Gastroesophageal sphincter (tissue), 4 donors: ENCODE data around the gene MAP1LC3A. TPM values are rescaled to one million over a fixed set of nuclear protein-coding genes. Genes with fewer than 3 reads are reported as not detected.

Source experiments
- ATAC-seq: fragments of 150-250 bp; one replicate; pipeline ENCODE4 v1.9.1; 2016; ENCODE audit warnings: mild to moderate bottlenecking, moderate library complexity
- H3K27ac ChIP-seq, 4 donors: fragments of 200-600 bp; sonication (generic) in 3 of 4; 1 replicate in 3 of 4; 2 replicates in 1 of 4; pipeline ENCODE4 v1.5.1; 2016 to 2019
- H3K27me3 ChIP-seq: fragments of 200-600 bp; sonication (generic); one replicate; pipeline ENCODE4 v1.5.1; 2019
- H3K36me3 ChIP-seq, 2 donors: fragments of 200-600 bp; sonication (generic); one replicate each; pipeline ENCODE4 v1.5.1; 2019; ENCODE audit warnings: control low read depth in 1 of 2
- H3K4me1 ChIP-seq, 3 donors: fragments of 200-600 bp; sonication (generic); 1 replicate in 2 of 3; 2 replicates in 1 of 3; pipeline ENCODE4 v1.5.1; 2016 to 2019; ENCODE audit warnings: control low read depth in 2 of 3
- H3K4me3 ChIP-seq, 2 donors: fragments of 200-600 bp; sonication (generic); one replicate each; pipeline ENCODE4 v1.5.1; 2019; ENCODE audit warnings: mild to moderate bottlenecking in 1 of 2, moderate library complexity in 1 of 2
- H3K9me3 ChIP-seq, 3 donors: fragments of 200-600 bp; sonication (generic); one replicate each; pipeline ENCODE4 v1.5.1; 2017 to 2019; ENCODE audit warnings: control low read depth in 2 of 3
- EP300 ChIP-seq: sonication (generic); formaldehyde crosslinking; IDR thresholded peaks from one replicate; pipeline ENCODE4 v1.6.1; 2017; ENCODE audit warnings: antibody characterized with exemption, mild to moderate bottlenecking
- POLR2A ChIP-seq, 2 donors: fragments of 450-650 bp; IDR thresholded peaks; one replicate each; pipeline ENCODE4 v1.6.1; 2017; ENCODE audit warnings: antibody characterized with exemption in 2 of 2, mild to moderate bottlenecking in 2 of 2, moderate library complexity in 1 of 2
- POLR2AphosphoS5 ChIP-seq: sonication (generic); formaldehyde crosslinking; IDR thresholded peaks from one replicate; pipeline ENCODE4 v1.6.1; 2017; ENCODE audit warnings: antibody characterized with exemption
- WGBS, 2 donors: methylation state at CpG; one replicate each; pipeline ENCODE4 v1.1.5; 2018; ENCODE audit warnings: low coverage in 1 of 2; 5-methylcytosine and 5-hydroxymethylcytosine counted together
- total RNA-seq, 4 donors: library from RNA; depleted of rRNA; stranded (reverse); fragments of >200 nt; gene quantifications; one replicate each; pipeline ENCODE4 v1.1.0, GENCODE V29; 2016
- TF ChIP-seq, protein P1 (sequence below), 4 experiments: fragments of 200-600 bp in 2 of 4; fragments of 450-650 bp in 2 of 4; sonication (generic) in 1 of 4; IDR thresholded peaks; one replicate each; pipeline ENCODE4 v1.5.1; 2017 to 2019; ENCODE audit warnings: antibody characterized with exemption in 4 of 4, mild to moderate bottlenecking in 2 of 4, moderate library complexity in 2 of 4

Gene MAP1LC3A
- total RNA-seq, 4 donors from 2014 or later, result 96.0 to 134 (median 115) TPM

DNA sequence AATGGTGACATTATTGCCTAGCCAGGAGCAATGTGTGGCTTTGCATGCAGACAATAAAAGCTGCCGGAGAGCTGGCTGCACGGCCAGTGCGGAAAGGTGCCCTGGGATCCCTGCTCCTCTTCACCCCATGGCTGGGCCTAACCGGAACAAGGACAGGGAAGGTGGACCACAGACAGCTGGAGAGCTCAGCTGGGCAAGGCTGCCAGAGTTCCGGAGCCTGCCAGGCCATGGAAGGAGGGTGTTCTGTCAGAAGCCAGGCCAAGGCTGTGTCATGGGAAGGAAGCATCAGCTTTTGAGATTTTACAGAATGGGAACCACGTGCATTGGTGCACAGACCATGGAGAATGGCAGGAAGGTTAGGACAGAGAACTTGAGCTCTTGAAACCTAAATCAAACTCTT, 25.0 kb downstream of the MAP1LC3A start:
- TF ChIP-seq, protein P1, sequence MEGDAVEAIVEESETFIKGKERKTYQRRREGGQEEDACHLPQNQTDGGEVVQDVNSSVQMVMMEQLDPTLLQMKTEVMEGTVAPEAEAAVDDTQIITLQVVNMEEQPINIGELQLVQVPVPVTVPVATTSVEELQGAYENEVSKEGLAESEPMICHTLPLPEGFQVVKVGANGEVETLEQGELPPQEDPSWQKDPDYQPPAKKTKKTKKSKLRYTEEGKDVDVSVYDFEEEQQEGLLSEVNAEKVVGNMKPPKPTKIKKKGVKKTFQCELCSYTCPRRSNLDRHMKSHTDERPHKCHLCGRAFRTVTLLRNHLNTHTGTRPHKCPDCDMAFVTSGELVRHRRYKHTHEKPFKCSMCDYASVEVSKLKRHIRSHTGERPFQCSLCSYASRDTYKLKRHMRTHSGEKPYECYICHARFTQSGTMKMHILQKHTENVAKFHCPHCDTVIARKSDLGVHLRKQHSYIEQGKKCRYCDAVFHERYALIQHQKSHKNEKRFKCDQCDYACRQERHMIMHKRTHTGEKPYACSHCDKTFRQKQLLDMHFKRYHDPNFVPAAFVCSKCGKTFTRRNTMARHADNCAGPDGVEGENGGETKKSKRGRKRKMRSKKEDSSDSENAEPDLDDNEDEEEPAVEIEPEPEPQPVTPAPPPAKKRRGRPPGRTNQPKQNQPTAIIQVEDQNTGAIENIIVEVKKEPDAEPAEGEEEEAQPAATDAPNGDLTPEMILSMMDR (IDR thresholded peaks at IDR 0.05), result no peak
- no peak for TF ChIP-seq POLR2A (IDR thresholded peaks at IDR 0.05)
- TF ChIP-seq EP300, result no peak
- peaks cover 0 to 41% of the 10 kb centered on the region in 2 donors for H3K36me3 ChIP-seq

DNA sequence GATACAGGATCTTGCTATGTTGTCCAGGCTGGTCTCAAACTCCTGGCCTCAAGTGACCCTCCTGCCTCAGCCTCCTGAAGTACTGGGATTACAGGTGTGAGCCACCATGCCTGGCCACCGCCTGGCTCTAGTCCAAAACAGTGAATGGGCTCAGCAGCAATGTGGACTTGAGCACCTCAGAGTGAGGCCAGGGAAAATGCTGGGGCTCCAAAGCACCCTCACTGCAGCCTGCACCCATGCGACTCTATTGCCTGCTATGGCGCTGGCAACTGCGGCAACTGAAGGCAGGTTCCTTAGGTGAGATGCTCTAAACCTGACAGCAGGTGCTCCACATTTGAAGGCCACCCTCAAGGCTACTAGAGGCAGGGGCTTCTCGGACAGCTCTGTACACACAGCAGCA, 26.5 kb downstream of the MAP1LC3A start:
- TF ChIP-seq EP300, result no peak
- TF ChIP-seq, protein P1 (IDR thresholded peaks at IDR 0.05), result no peak
- peaks cover 0 to 41% of the 10 kb centered on the region in 2 donors for H3K36me3 ChIP-seq
- ATAC-seq, result no peak
- H3K27me3 ChIP-seq, result no peaks in the 10 kb centered on the region
- H3K4me3 ChIP-seq, result no peak overlapping the region
- H3K9me3 ChIP-seq, result no peaks in the 10 kb centered on the region
- H3K4me1 ChIP-seq, result peaks cover 0 to 26% (median 12%) of the 10 kb centered on the region in 3 donors
- no CpG with 5 or more reads among the region's 5 CpGs for WGBS, 2 donors
- H3K27ac ChIP-seq, result no peak overlapping the region

More for the DNA sequence above, 25.0 kb downstream of the MAP1LC3A start:
- no peak overlapping the region for H3K27ac ChIP-seq
- no peaks in the 10 kb centered on the region for H3K9me3 ChIP-seq
- no peaks in the 10 kb centered on the region for H3K27me3 ChIP-seq
- WGBS, 2 donors, result 50 to 65% methylated on average over 1 to 2 of the region's 6 CpGs
- ATAC-seq, result no peak
- H3K4me3 ChIP-seq, result no peak overlapping the region
- peaks cover 0 to 38% (median 12%) of the 10 kb centered on the region in 3 donors for H3K4me1 ChIP-seq

DNA sequence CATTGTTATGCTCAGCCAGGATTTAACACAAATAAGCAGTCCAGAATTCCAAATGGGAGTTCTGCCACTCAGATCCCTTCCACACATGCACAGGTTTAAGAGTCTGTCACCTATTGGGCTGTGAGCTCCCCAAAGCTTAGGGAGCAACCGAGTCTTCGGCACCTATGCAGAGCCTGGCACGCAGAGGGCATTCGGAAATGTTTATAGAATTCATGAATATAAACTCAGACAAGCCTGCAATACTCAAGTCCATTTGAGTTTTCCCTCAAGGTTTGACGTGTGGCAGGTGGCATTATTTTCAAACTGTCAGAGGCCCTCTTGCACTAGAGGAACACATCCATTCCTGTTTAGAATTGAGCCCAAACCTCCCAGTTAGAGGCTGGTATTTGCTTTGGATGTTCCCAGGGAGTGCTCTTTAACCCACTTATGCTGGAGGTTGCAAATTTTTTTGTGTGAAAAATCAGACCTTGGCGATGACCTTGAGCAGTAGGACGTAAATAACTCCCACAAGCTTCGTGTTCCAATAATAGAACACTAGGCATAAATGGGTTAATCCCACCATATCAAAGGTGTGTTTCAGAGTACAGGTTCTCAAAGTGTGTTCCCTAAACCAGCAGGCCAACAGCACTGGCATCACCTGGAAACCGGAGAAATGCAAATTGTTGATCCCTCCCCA, 28.1 kb downstream of the MAP1LC3A start:
- TF ChIP-seq POLR2AphosphoS5 (no peak), EP300 (no peak), POLR2A (IDR thresholded peaks at IDR 0.05) (no peak)
- TF ChIP-seq, protein P1 (IDR thresholded peaks at IDR 0.05), result no peak

DNA sequence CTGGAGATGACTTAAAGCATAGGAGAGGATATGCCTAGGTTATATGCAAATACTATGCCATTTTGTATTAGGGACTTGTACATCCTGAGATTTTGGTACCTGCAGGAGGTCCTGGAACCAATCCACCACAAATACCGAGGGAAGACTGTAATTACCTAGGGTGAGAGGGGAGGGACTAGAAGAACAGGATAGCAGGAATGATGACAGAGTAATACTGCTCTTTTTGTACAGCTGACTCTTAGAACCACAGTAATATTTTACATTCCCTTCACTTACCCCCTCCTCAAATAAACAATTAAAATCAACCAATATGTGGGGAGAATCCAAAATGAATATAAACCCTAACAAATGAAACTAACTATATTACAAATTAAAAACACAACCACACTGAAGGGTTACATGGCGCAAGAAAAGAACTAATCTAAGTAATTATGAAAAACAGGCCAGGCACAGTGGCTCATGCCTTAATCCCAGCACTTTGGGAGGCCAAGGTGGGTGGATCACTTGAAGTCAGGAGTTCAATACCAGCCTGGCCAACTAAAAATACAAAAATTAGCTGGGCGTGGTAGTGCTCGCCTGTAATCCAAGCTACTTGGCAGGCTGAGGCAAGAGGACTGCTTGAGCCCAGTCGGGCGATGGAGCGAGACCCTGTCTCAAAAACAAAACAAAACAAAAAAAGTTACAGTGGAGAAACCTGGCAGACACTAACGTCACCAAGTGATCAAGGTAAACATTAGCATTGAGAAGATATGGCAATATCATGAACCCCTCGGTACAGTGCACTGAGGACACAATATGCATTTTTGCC, 37.1 kb downstream of the MAP1LC3A start:
- WGBS, 2 donors, result 87 to 100% methylated on average over 2 to 7 of the region's 9 CpGs
- no peak for TF ChIP-seq POLR2A (IDR thresholded peaks at IDR 0.05)
- no peak for TF ChIP-seq POLR2AphosphoS5
- TF ChIP-seq EP300, result no peak
- TF ChIP-seq, protein P1 (IDR thresholded peaks at IDR 0.05), result no peak
- Histone ChIP-seq H3K27ac (no peak overlapping the region), H3K4me3 (no peak overlapping the region), H3K36me3 (no peaks in the 10 kb centered on the region), H3K4me1 (peaks cover 0 to 5% (median 0%) of the 10 kb centered on the region in 3 donors), H3K27me3 (no peaks in the 10 kb centered on the region), H3K9me3 (no peaks in the 10 kb centered on the region)
- no peak for ATAC-seq

More for the DNA sequence above, 28.1 kb downstream of the MAP1LC3A start:
- Histone ChIP-seq H3K36me3 (peaks cover 0 to 28% of the 10 kb centered on the region in 2 donors), H3K4me1 (peaks cover 0 to 21% (median 8%) of the 10 kb centered on the region in 3 donors), H3K27me3 (no peaks in the 10 kb centered on the region), H3K4me3 (no peak overlapping the region), H3K9me3 (no peaks in the 10 kb centered on the region), H3K27ac (no peak overlapping the region)
- WGBS, 2 donors, result 73 to 86% methylated on average over 6 to 8 of the region's 9 CpGs
- no peak for ATAC-seq
